COR-L47 (cell line): ENCODE measurements around the gene GLT1D1.
"Not testable (repeated sequence)": the region's sequence is repeated elsewhere in the genome, so short reads cannot be mapped to it uniquely, and the experiment has no call there.

Experiments used
- DNase-seq: peaks from one replicate; lab custom pipeline; 2025; lab: John Stamatoyannopoulos, UW

GLT1D1 gene

DNA sequence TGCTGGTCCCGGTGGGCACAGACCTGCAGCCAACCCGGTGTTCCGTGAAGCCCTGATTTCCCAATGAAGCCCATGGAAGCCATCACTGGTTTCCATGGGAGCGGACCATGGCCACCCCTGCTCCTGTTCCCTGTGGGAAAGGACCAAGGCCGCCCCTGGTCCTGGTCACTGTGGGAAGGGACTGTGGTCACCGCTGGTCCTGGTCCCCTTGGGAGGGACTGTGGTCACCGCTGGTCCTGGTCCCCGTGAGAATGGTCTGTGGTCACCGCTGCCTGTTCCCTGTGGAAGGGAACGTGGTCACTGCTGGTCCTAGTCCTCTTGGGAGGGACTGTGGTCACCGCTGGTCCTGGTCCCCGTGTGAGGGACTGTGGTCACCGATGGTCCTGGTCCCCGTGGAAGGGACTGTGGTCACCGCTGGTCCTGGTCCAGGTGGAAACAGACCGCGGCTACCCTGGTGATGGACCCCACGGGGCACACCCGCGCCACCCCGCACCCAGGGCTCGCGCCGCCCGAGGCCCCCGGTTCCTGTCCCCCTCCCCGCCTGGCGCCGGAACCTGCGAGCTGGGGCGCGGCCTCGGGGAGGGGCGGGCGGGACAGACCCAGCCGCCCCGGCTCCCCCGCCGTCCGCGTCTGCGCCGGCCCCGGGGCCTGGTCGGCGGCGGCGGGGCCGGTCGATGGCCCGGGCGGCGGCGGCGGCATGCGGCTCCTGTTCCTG is at the start of gene GLT1D1:
Gene GLT1D1 (plus strand): TSS at position 594 of the 715 bp plus-strand sequence. CDS start 104 bp downstream, at position 698.
- no peak for DNase-seq

DNA sequence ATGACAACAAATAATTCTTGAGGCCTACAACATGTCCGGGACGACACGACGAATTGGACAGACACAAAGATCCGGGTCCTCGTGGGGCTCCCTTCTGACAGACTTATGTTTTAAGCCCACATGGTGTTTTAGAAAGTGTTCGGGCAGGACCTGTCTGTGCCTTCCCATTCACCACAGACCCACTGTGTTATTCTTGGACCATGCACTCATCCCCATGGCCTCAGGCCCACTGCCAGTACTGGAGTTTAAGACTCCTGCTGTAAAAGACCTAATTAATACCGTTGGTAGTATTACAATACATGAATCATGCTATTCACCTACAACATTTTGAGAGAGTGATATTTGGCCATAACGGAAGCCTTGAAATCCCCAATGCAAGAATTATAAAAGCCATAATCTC is 49.5 kb upstream of the GLT1D1 start:
- DNase-seq, result no peak

- no peak for DNase-seq
These were observed 48.5 kb upstream of the GLT1D1 start for GRCh38 chr12:128804762-128805161.

DNA sequence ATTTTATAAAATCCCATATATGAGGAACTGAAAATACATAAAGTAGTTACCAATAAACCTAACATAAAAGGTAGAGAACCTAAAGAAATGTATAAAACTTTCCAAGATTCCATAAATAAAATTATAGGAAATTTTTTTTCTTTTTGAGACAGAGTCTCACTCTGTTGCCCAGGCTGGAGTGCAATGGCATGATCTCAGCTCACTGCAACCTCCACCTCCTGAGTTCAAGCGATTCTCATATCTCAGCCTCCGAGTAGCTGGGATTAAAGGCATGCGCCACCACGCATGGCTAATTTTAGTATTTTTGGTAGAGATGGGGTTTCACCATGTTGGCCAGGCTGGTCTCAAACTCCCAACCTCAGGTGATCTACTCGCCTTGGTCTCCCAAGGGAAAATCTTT is 47.9 kb upstream of the GLT1D1 start:
- not testable (repeated sequence) for DNase-seq

GRCh38 chr12:128806573-128806972 is 46.7 kb upstream of the GLT1D1 start:
- DNase-seq, result no peak

- no peak for DNase-seq
These were observed 46.0 kb upstream of the GLT1D1 start for GRCh38 chr12:128807161-128807724.

DNA sequence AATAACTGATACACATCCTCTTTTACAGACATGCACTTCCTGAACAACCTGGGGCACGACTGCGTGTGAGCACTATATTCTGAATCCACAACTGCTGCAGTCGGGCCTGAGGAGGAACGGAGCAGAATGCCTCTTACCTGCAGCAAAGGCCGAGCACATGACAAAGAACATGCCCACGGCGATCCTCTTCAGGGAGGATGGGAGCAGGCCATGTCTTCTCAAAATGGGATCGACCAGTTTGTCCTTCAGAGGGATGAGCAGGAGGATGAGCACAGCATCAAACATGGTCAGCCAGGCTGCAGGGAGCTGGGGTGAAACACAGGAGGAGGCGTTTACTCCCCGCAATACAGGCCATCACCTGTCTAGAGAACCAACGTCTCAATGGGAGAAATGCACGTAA is 44.6 kb upstream of the GLT1D1 start:
- no peak for DNase-seq

- DNase-seq, result no peak
These were observed 42.8 kb upstream of the GLT1D1 start for GRCh38 chr12:128810182-128811127.

GRCh38 chr12:128811806-128812205 is 41.5 kb upstream of the GLT1D1 start:
- DNase-seq, result no peak

GRCh38 chr12:128813392-128813791 is 39.9 kb upstream of the GLT1D1 start:
- DNase-seq, result no peak

DNA sequence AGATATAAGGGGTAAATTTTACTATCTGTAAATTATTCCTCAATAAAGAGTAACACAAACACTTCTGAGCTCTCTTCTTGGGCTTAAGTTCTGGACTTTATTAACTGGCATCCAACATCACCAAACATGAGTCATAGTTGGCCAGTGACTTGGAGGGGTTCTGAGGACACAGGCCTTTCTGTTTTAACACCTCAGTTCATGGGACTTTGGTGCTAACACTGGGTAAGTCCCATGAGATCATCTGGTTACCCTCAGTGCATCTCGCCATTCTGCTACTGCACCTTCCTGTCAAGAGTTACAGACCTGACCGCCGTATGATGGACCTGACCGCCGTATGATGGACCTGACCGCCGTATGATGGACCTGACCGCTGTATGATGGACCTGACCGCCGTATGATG is 39.4 kb upstream of the GLT1D1 start:
- DNase-seq, result no peak

DNA sequence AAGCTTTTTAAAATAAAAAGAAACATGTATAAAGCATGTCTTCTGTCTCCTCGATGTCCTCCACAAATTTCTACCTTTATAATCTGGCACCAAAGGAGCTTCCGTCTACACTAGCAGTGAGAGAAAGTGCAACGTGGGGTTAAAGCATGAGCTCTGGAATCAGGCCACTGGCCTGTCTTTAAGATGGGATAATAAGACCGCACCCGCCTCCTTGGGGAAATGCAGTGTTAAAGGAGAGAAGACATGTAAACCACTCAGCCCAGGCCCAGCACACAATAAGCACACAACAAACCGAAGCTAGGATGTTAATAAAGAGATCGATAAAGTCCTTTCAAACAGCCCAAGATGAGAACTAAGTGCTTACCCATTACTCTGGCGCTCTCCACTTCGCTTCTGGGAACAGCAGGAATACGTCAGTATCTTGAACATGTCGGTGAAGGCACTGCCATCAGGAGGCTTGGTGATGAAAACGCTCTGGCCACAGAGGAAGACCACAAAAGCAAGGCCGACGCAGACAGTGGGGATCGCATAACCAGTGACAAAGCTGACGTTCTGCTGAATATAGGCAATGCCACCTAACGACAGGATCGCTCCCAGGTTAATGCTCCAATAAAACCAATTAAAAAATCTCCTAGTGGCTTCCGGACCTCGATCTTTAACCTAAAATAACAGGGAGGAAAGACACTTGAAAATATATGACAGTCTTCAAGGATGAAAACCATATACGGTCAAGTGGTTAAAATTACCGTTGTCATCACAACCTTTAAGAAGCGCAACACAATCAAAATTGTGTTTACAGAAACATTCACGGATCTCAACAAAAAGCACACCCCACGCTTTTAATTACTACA is 38.6 kb upstream of the GLT1D1 start:
- no peak for DNase-seq

- DNase-seq, result no peak
These were observed 37.3 kb upstream of the GLT1D1 start for GRCh38 chr12:128815779-128816642.

- no peak for DNase-seq
These were observed 36.7 kb upstream of the GLT1D1 start for GRCh38 chr12:128816643-128816920.

DNA sequence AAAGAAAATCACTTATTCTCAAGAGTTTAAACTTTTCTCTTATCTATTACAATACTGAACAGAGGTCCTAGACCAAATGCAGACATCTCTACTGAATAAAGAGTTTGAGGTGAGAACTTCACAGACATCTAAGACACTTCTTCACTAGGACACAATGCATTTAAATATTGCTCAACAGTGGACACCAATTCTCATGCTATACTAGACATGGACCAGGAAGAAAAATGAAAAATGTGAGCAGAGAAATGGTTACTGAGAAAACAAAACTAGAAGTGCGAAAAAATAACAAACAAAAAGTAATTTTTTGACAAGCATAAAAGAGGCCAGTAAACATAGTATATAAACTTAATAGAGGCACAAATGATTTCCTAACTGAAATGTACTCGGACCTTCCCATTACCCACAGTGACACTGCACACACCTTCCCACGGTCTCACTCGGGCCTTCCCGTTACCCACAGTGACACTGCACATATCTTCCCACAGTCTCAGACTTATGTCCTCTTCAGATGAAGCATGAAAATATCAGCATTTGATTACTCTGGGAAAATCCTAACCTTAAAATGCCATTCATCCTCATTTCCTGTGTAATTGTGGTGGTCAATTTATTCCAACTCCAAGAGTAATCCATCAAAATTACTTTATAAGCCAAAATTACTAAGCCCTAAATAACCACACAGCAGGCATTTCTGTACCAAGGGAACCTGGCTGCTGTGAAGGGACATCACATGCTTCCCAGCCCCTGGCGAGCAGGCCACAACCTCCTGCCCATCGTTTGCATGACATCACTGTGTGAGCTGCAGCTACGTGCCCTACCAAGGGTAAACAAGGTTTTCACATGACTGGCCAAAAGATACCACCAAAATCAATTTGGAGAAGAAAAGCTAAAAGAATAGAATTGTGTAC is 35.9 kb upstream of the GLT1D1 start:
- DNase-seq, result peak; percentile 39

DNA sequence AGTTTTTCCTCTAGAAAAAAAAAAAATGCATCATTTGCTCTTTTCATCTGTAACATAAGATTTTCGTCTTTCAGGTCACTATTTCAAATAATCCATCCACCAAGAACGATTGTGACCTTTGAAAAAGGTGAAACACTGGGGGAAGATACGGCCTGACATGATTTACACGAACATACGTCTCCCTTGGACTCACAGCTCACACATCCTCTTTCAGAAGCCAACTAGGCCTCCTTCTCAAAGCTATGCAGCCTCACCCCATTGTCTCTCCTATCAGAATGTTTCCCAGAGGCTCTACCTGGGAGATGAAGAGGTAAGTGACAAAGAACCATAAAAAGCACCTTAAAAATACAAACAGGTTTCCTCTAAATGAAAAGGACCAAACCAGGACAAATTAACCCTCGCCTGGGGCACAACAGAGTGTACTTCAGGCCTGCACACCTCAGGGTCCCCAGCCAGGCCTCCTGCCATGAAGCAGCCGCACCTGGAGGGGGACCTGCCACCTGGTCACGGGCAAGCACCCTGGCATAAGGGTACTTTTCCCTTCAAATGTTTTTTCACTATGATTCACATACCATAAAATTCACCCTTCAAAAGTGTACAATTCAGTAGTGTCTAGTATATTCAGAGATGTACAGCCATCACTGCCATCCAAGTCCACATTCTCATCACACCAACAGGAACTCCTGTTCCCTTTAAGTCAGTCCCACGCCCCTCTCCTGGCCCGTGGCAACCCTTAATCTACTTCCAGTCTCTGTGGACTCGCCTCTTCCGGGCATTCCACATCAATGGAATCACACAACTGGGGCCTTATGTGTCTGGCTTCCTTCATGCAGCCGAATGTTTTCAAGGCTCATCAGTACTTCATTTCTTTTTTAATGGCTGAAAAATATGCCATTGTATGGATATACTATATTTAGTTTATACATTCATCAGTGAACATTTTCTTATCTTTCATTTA is 34.9 kb upstream of the GLT1D1 start:
- no peak for DNase-seq

- no peak for DNase-seq
These were observed 33.8 kb upstream of the GLT1D1 start for GRCh38 chr12:128819293-128820144.

DNA sequence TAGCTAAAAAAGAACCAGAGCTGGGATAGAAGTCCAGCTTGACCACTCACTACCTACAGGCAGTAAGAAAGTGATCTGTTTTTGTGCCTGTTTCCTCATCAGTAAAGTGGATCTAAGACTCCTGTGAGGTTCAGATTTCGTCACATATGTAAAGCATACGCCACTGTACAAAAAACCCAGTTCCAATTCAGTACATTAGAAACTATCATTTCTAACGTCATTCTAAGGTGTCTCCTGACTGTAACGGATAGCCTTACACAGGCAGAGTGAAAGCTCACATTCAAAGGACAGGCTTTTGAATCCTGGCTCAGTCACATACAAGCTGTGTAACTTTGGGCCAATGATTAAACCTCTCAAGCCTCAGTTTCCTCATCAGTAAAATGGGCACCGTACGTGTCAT is 33.0 kb upstream of the GLT1D1 start:
- DNase-seq, result no peak
